Uterus (tissue), 4 donors: ENCODE data around the gene LEPR. TPM values are rescaled to one million over a fixed set of nuclear protein-coding genes. Genes with fewer than 3 reads are reported as not detected.

ENCODE experiments used
- DNase-seq, 2 donors: peaks; one replicate each; pipeline ENCODE4 v3.0.0-alpha.2; 2019 to 2020
- H3K27ac ChIP-seq, 2 donors: fragments of 200-600 bp; sonication (generic); 1 replicate in 1 of 2; 2 replicates in 1 of 2; pipeline ENCODE4 v1.5.1; 2016 to 2018
- H3K27me3 ChIP-seq, 2 donors: fragments of 200-600 bp; sonication (generic); one replicate each; pipeline ENCODE4 v1.5.1; 2018 to 2019; ENCODE audit warnings: control low read depth in 1 of 2
- H3K36me3 ChIP-seq, 2 donors: fragments of 200-600 bp; sonication (generic); one replicate each; pipeline ENCODE4 v1.5.1; 2019; ENCODE audit warnings: control low read depth in 1 of 2
- H3K4me1 ChIP-seq, 2 donors: fragments of 200-600 bp; sonication (generic); one replicate each; pipeline ENCODE4 v1.5.1; 2018 to 2019; ENCODE audit warnings: control low read depth in 1 of 2
- H3K4me3 ChIP-seq, 2 donors: fragments of 200-600 bp; sonication (generic); 1 replicate in 1 of 2; 2 replicates in 1 of 2; pipeline ENCODE4 v1.5.1; 2018 to 2019; ENCODE audit warnings: mild to moderate bottlenecking in 1 of 2
- H3K9me3 ChIP-seq, 2 donors: fragments of 200-600 bp; sonication (generic); one replicate each; pipeline ENCODE4 v1.5.1; 2019; ENCODE audit warnings: control low read depth in 1 of 2
- CTCF ChIP-seq, 4 experiments: fragments of 200-600 bp in 2 of 4; fragments of 450-650 bp in 2 of 4; sonication (generic) in 2 of 4; IDR thresholded peaks; one replicate each; pipeline ENCODE4 v1.5.1; 2016 to 2019; ENCODE audit warnings: antibody characterized with exemption in 4 of 4, mild to moderate bottlenecking in 2 of 4, moderate library complexity in 1 of 4
- POLR2A ChIP-seq, 2 donors: fragments of 450-650 bp; IDR thresholded peaks; one replicate each; pipeline ENCODE4 v1.6.1; 2016; ENCODE audit warnings: antibody characterized with exemption in 2 of 2, mild to moderate bottlenecking in 1 of 2, moderate library complexity in 1 of 2
- intact Hi-C: fragments of 100-400 bp; cut with DNase I; formaldehyde crosslinking; loops from one replicate; pipeline ENCODE4 v1.15.1; 2023; ENCODE audit warnings: low total_unique reads
- total RNA-seq, 4 donors: library from RNA; depleted of rRNA in 3 of 4; stranded (reverse); fragments of >200 nt in 3 of 4; gene quantifications; one replicate each; pipeline versions ENCODE4 v1.1.0 to v1.2.4, GENCODE V29; 2014 to 2023
- donor health status: DM: yes; HTN: yes; CAD: no.

The LEPR gene
- total RNA-seq, 4 donors from 2014 or later, result 55.0 to 87.0 (median 57.9) TPM

GRCh38 chr1:65409816-65410326 lies 10.6 kb upstream of the LEPR start:
- no peak for TF ChIP-seq POLR2A (IDR thresholded peaks at IDR 0.05)
- no peak for TF ChIP-seq CTCF (IDR thresholded peaks at IDR 0.05)
- intact Hi-C loops, result no loop called here

DNA sequence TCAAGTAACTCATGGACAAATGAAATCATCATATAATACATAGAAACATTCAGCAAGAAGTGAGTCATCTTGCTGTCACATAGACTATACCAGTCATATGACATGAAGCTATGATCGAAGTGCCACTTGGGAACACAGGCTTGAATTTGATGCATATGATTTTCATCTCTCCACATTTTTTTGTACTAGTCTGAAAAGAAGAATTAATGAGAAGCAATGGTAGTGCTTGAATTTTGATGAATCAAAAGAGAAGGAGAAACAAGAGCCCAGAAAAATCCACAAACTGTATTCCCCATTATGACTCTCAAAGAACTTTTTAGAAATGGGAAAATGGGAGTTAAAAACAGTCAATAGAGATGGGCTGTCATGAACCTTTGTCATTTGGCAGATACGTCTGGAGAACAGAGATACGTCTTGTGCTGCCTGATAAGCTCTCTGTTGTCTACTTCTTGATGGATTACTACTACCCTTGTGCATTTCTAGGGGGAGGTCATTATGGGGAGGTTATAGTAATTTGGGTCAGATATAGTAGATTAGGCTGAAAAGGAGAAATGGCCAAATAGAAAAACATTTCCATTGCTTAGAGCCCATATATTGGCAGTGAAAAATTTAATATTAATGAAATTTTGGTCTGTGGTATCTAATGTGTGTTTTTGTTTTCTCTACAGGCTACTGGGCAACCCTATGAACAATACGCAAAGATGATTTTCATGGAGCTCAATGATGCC lies 8.0 kb upstream of the LEPR start:
- TF ChIP-seq POLR2A (IDR thresholded peaks at IDR 0.05) (no peak), CTCF (IDR thresholded peaks at IDR 0.05) (no peak)
- no peak for DNase-seq
- H3K4me1 ChIP-seq, result no peaks in the 10 kb centered on the region
- no peaks in the 10 kb centered on the region for H3K27me3 ChIP-seq
- no peak overlapping the region for H3K27ac ChIP-seq
- H3K4me3 ChIP-seq, result no peak overlapping the region
- H3K9me3 ChIP-seq, result no peaks in the 10 kb centered on the region
- intact Hi-C loops, result no loop called here
- H3K36me3 ChIP-seq, result no peaks in the 10 kb centered on the region

More at GRCh38 chr1:65409816-65410326, 10.6 kb upstream of the LEPR start:
- Histone ChIP-seq H3K4me3 (no peak overlapping the region), H3K9me3 (no peaks in the 10 kb centered on the region), H3K27ac (no peak overlapping the region), H3K36me3 (no peaks in the 10 kb centered on the region), H3K27me3 (no peaks in the 10 kb centered on the region), H3K4me1 (no peaks in the 10 kb centered on the region)
- DNase-seq, result no peak

GRCh38 chr1:65412984-65413375 lies 7.5 kb upstream of the LEPR start:
- intact Hi-C loops, result no loop called here
- Histone ChIP-seq H3K4me1 (no peaks in the 10 kb centered on the region), H3K36me3 (no peaks in the 10 kb centered on the region), H3K27me3 (no peaks in the 10 kb centered on the region), H3K9me3 (no peaks in the 10 kb centered on the region), H3K4me3 (no peak overlapping the region), H3K27ac (no peak overlapping the region)
- TF ChIP-seq CTCF (IDR thresholded peaks at IDR 0.05) (no peak), POLR2A (IDR thresholded peaks at IDR 0.05) (no peak)
- DNase-seq, result no peak

DNA sequence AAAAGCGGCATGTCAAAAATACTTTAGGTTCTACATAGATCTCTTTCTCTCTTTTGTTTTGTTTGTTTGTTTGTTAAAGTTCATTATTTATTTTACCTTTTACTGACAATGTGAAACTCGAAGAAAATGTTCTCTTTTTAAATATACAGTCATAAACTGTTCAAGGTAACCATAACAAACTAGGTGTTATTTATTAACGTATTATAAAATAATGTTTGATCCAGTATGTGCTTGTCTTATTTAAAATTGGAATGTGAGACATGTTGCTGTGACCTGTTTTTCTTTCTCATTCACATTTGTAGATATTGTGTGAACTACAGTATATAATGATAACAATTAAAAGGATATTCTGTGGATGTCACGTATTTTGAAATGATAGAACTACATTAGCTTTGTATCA lies 5.9 kb upstream of the LEPR start:
- H3K9me3 ChIP-seq, result no peaks in the 10 kb centered on the region
- TF ChIP-seq CTCF (IDR thresholded peaks at IDR 0.05) (no peak), POLR2A (IDR thresholded peaks at IDR 0.05) (no peak)
- DNase-seq, result no peak
- intact Hi-C loops, result no loop called here
- no peaks in the 10 kb centered on the region for H3K27me3 ChIP-seq
- H3K4me1 ChIP-seq, result no peaks in the 10 kb centered on the region
- no peak overlapping the region for H3K27ac ChIP-seq
- no peak overlapping the region for H3K4me3 ChIP-seq
- no peaks in the 10 kb centered on the region for H3K36me3 ChIP-seq

DNA sequence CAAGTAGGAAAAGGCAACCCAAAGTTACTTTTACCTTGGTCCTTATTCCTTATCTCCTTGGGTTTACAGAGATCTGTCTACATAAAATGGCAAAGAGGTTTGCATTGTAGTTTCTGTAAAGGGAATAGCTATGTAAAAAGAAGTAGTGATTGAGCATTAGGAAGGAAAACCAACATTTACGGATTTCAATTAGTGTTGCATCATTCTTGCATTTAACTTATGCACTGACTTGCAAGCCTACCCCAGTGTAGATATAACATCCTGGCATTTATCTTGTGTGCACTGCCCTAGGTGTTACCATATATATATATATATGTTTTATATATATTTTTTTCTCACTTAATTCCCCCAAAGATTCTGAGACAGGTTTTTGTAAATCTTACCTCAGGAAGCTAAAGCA lies 3.7 kb upstream of the LEPR start:
- Histone ChIP-seq H3K27me3 (no peaks in the 10 kb centered on the region), H3K9me3 (no peaks in the 10 kb centered on the region), H3K4me1 (no peaks in the 10 kb centered on the region), H3K36me3 (no peaks in the 10 kb centered on the region), H3K4me3 (no peak overlapping the region), H3K27ac (no peak overlapping the region)
- intact Hi-C loops, result no loop called here
- TF ChIP-seq POLR2A (IDR thresholded peaks at IDR 0.05), result no peak
- no peak for TF ChIP-seq CTCF (IDR thresholded peaks at IDR 0.05)
- DNase-seq, result no peak
